Stomach (tissue), 9 donors: ENCODE results near the gene FMN1. TPM values are rescaled to one million over a fixed set of nuclear protein-coding genes. Genes with fewer than 3 reads are reported as not detected.

Source experiments
- DNase-seq, 2 donors: peaks; one replicate each; pipeline versions ENCODE4 v3.0.0 to v3.0.0-alpha.2; 2013 to 2019
- H3K27ac ChIP-seq, 5 donors: fragments of 200-600 bp in 4 of 5; sonication (generic) in 4 of 5; one replicate each; pipeline ENCODE4 v1.5.1; 2013 to 2019; ENCODE audit warnings: mild to moderate bottlenecking in 1 of 5, moderate library complexity in 1 of 5
- H3K27me3 ChIP-seq, 3 donors: fragments of 200-600 bp; sonication (generic); one replicate each; pipeline ENCODE4 v1.5.1; 2017 to 2019; ENCODE audit warnings: mixed run types in 1 of 3
- H3K36me3 ChIP-seq, 4 donors: fragments of 200-600 bp; sonication (generic); 1 replicate in 3 of 4; 2 replicates in 1 of 4; pipeline ENCODE4 v1.5.1; 2016 to 2019
- H3K4me1 ChIP-seq, 4 donors: fragments of 200-600 bp; sonication (generic); one replicate each; pipeline ENCODE4 v1.5.1; 2016 to 2019
- H3K4me3 ChIP-seq, 4 donors: fragments of 200-600 bp; sonication (generic) in 3 of 4; one replicate each; pipeline ENCODE4 v1.5.1; 2016 to 2019; ENCODE audit warnings: mild to moderate bottlenecking in 1 of 4
- H3K9me3 ChIP-seq, 4 donors: fragments of 200-600 bp; sonication (generic); one replicate each; pipeline ENCODE4 v1.5.1; 2016 to 2019
- CTCF ChIP-seq, 7 experiments: fragments of 450-650 bp in 4 of 7; fragments of 200-600 bp in 3 of 7; sonication (generic) in 3 of 7; IDR thresholded peaks; one replicate each; pipeline ENCODE4 v1.5.1; 2016 to 2019; ENCODE audit warnings: antibody characterized with exemption in 7 of 7, control low read depth in 2 of 7, mild to moderate bottlenecking in 1 of 7
- EP300 ChIP-seq: sonication (generic); formaldehyde crosslinking; IDR thresholded peaks from one replicate; pipeline ENCODE4 v1.6.1; 2017; ENCODE audit warnings: antibody characterized with exemption
- POLR2A ChIP-seq, 4 donors: fragments of 450-650 bp; IDR thresholded peaks; one replicate each; pipeline ENCODE4 v1.6.1; 2016; ENCODE audit warnings: antibody characterized with exemption in 4 of 4, control low read depth in 2 of 4, mild to moderate bottlenecking in 1 of 4, moderate library complexity in 1 of 4
- POLR2AphosphoS5 ChIP-seq, 3 donors: sonication (generic); formaldehyde crosslinking; IDR thresholded peaks; one replicate each; pipeline ENCODE4 v1.6.1; 2016; ENCODE audit warnings: antibody characterized with exemption in 3 of 3
- whole genome bisulfite sequencing, 5 donors: extraction: QIAGEN DNeasy Blood & Tissue Kit in 3 of 5; methylation state at CpG; one replicate each; pipeline versions ENCODE4 v1.1.5 to v1.1.7; 2013 to 2018; 5-methylcytosine and 5-hydroxymethylcytosine counted together
- intact Hi-C: fragments of 100-400 bp; cut with DNase I; formaldehyde crosslinking; loops from one replicate; pipeline ENCODE4 v1.15.1; 2023; ENCODE audit warnings: low total_unique reads
- polyA plus RNA-seq, 3 donors: library from polyadenylated mRNA; stranded (reverse); fragments of 200-250 nt; gene quantifications; one replicate each; pipeline ENCODE4 v1.2.3, GENCODE V29; 2013
- total RNA-seq, 5 donors: library from RNA; depleted of rRNA; stranded (reverse); fragments of >200 nt; gene quantifications; one replicate each; pipeline versions ENCODE4 v1.1.0 to v1.2.3, GENCODE V29; 2014 to 2016
- donor health status: healthy with polysubstance abuse.
- donor health status: Bipolar disorder and iron deficiency.
- donor health status: healthy.

Gene FMN1
- total and polyA plus RNA-seq, 8 donors: 0.40 to 58.0 (median 22.9) TPM

- Histone ChIP-seq H3K9me3 (no peaks in the 10 kb centered on the region), H3K27ac (no peak overlapping the region), H3K36me3 (no peaks in the 10 kb centered on the region), H3K4me1 (no peaks in the 10 kb centered on the region), H3K4me3 (no peak overlapping the region), H3K27me3 (no peaks in the 10 kb centered on the region)
- WGBS, 5 donors: 73 to 80% (median 76%) methylated on average over 7 of the region's 7 CpGs
- no peak for DNase-seq
- no peak for TF ChIP-seq CTCF (IDR thresholded peaks at IDR 0.05)
- no peak for TF ChIP-seq POLR2AphosphoS5 (IDR thresholded peaks at IDR 0.05)
- TF ChIP-seq EP300: no peak
- no peak for TF ChIP-seq POLR2A (IDR thresholded peaks at IDR 0.05)
- intact Hi-C loops: no loop called here
Measured at GRCh38 chr15:33113666-33114373, 80.7 kb downstream of the FMN1 start.

- intact Hi-C loops: no loop called here
- TF ChIP-seq EP300: no peak
- TF ChIP-seq POLR2AphosphoS5 (IDR thresholded peaks at IDR 0.05): no peak
- no peak for TF ChIP-seq CTCF (IDR thresholded peaks at IDR 0.05)
- TF ChIP-seq POLR2A (IDR thresholded peaks at IDR 0.05): no peak
- Histone ChIP-seq H3K36me3 (no peaks in the 10 kb centered on the region), H3K4me3 (no peak overlapping the region), H3K27ac (no peak overlapping the region), H3K4me1 (no peaks in the 10 kb centered on the region), H3K27me3 (no peaks in the 10 kb centered on the region), H3K9me3 (no peaks in the 10 kb centered on the region)
- no peak for DNase-seq
- 71 to 82% (median 78%) methylated on average over 5 of the region's 5 CpGs for WGBS, 5 donors
Measured at GRCh38 chr15:33112541-33113105, 81.9 kb downstream of the FMN1 start.

- intact Hi-C loops: no loop called here
- TF ChIP-seq CTCF (IDR thresholded peaks at IDR 0.05): no peak
- no peak for TF ChIP-seq POLR2A (IDR thresholded peaks at IDR 0.05)
- TF ChIP-seq POLR2AphosphoS5 (IDR thresholded peaks at IDR 0.05): no peak
- TF ChIP-seq EP300: no peak
- Histone ChIP-seq H3K36me3 (no peaks in the 10 kb centered on the region), H3K27ac (no peak overlapping the region), H3K27me3 (no peaks in the 10 kb centered on the region), H3K9me3 (no peaks in the 10 kb centered on the region), H3K4me3 (no peak overlapping the region), H3K4me1 (no peaks in the 10 kb centered on the region)
- no peak for DNase-seq
- 31 to 44% (median 39%) methylated on average over 1 of the region's 1 CpG for WGBS, 5 donors
Measured at GRCh38 chr15:33111041-33111451, 83.5 kb downstream of the FMN1 start.

- WGBS, 5 donors: 93 to 98% (median 95%) methylated on average over 4 of the region's 4 CpGs
- intact Hi-C loops: no loop called here
- Histone ChIP-seq H3K27ac (no peak overlapping the region), H3K36me3 (no peaks in the 10 kb centered on the region), H3K4me1 (no peaks in the 10 kb centered on the region), H3K4me3 (no peak overlapping the region), H3K27me3 (no peaks in the 10 kb centered on the region), H3K9me3 (no peaks in the 10 kb centered on the region)
- TF ChIP-seq EP300 (no peak), CTCF (IDR thresholded peaks at IDR 0.05) (no peak), POLR2A (IDR thresholded peaks at IDR 0.05) (no peak), POLR2AphosphoS5 (IDR thresholded peaks at IDR 0.05) (no peak)
- DNase-seq: no peak
Measured at GRCh38 chr15:33109345-33109744, 85.2 kb downstream of the FMN1 start.
